Ovary (tissue), 9 donors: ENCODE results near the gene SLC24A2. TPM values are rescaled to one million over a fixed set of nuclear protein-coding genes. Genes with fewer than 3 reads are reported as not detected.

Experiments used
- DNase-seq, 5 donors: peaks; one replicate each; pipeline ENCODE4 v3.0.0-alpha.2; 2019 to 2020
- H3K27ac ChIP-seq, 2 donors: fragments of 200-600 bp; one replicate each; pipeline versions ENCODE4 v1.5.1 to v1.8.0; 2019 to 2022
- H3K27me3 ChIP-seq: fragments of 200-600 bp; one replicate; pipeline ENCODE4 v1.8.0; 2022
- H3K36me3 ChIP-seq: fragments of 200-600 bp; sonication (generic); one replicate; pipeline ENCODE4 v1.5.1; 2019
- H3K4me1 ChIP-seq: one replicate; pipeline ENCODE4 v1.8.1; 2013; ENCODE audit warnings: mild to moderate bottlenecking, moderate library complexity; ENCODE audit not compliant: insufficient read depth
- H3K4me3 ChIP-seq: fragments of 200-600 bp; sonication (generic); one replicate; pipeline ENCODE4 v1.5.1; 2017
- H3K9me3 ChIP-seq, 2 donors: fragments of 200-600 bp in 1 of 2; sonication (generic) in 1 of 2; one replicate each; pipeline versions ENCODE4 v1.5.1 to v1.8.1; 2013 to 2019; ENCODE audit warnings: mild to moderate bottlenecking in 1 of 2, moderate library complexity in 1 of 2
- EP300 ChIP-seq: sonication (generic); formaldehyde crosslinking; IDR thresholded peaks from one replicate; pipeline ENCODE4 v1.6.1; 2017; ENCODE audit warnings: antibody characterized with exemption
- POLR2A ChIP-seq: fragments of 450-650 bp; IDR thresholded peaks from one replicate; pipeline ENCODE4 v1.6.1; 2017; ENCODE audit warnings: antibody characterized with exemption, mild to moderate bottlenecking, moderate library complexity
- WGBS, 3 donors: extraction: QIAGEN DNeasy Blood & Tissue Kit in 1 of 3; methylation state at CpG; one replicate each; pipeline versions ENCODE4 v1.1.5 to v1.1.7; 2013 to 2017; 5-methylcytosine and 5-hydroxymethylcytosine counted together
- intact Hi-C, 4 donors: fragments of 100-400 bp; cut with DNase I; formaldehyde crosslinking; loops; one replicate each; pipeline versions ENCODE4 v1.11.0 to v1.15.1; 2022 to 2023
- polyA plus RNA-seq, 2 donors: library from polyadenylated mRNA; stranded (reverse); fragments of 200-250 nt in 1 of 2; fragments of 350-450 nt in 1 of 2; fragmentation: Illumina TruSeq in 1 of 2; extraction: RNeasy Lipid Tissue Mini Kit (QIAGEN cat#74804) in 1 of 2; gene quantifications; one replicate each; pipeline ENCODE4 v1.2.3, GENCODE V29; 2013 to 2014
- total RNA-seq, 7 donors: library from RNA; depleted of rRNA in 2 of 7; stranded (reverse); fragments of >200 nt in 2 of 7; fragmentation: NEBNext Ultra II Directional in 3 of 7; extraction: Animal tissue kit (Norgen Biotek cat#: 25700) in 3 of 7; gene quantifications; one replicate each; pipeline versions ENCODE4 v1.1.0 to v1.2.4, GENCODE V29; 2016 to 2023
- TF ChIP-seq, protein P1 (sequence below), 3 donors: fragments of 450-650 bp in 2 of 3; fragments of 200-600 bp in 1 of 3; IDR thresholded peaks; one replicate each; pipeline versions ENCODE4 v1.5.1 to v1.8.0; 2016 to 2022; ENCODE audit warnings: antibody characterized with exemption in 3 of 3, mild to moderate bottlenecking in 1 of 3
- donor health status: DM: no; HTN: no; CAD: no; lungs with moderate emphysema.
- donor health status: DM: no; HTN: no; CAD: no.
- donor health status: Bipolar disorder and iron deficiency.
- donor health status: DM: yes; HTN: yes; CAD: no.
- donor health status: DM: no; HTN: no; CAD: no.
- donor health status: DM: yes; HTN: yes; CAD: no.

SLC24A2 gene
- total and polyA plus RNA-seq, 9 donors, result 0.01 to 0.69 (median 0.24) TPM; not detected in 2

DNA sequence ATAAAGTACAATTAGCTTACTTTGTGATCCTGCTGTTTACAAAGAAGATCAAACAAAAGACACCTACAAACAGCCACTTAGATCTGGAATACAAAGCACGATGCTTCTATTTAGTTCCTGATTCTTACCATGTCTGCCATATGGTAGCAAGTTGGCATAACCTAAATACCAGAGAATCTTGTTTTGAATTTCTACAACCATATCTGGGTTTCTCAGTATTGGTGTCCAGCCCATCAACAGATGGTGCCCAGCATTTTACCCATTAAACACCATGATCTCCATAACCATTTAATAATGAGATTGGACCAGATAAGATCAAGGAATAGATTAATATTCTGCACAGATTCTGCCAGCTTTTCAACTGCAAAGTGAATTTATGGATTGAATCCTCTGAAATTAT, 29.8 kb downstream of the SLC24A2 start:
- TF ChIP-seq POLR2A, result no peak
- TF ChIP-seq EP300, result no peak
- TF ChIP-seq, protein P1, sequence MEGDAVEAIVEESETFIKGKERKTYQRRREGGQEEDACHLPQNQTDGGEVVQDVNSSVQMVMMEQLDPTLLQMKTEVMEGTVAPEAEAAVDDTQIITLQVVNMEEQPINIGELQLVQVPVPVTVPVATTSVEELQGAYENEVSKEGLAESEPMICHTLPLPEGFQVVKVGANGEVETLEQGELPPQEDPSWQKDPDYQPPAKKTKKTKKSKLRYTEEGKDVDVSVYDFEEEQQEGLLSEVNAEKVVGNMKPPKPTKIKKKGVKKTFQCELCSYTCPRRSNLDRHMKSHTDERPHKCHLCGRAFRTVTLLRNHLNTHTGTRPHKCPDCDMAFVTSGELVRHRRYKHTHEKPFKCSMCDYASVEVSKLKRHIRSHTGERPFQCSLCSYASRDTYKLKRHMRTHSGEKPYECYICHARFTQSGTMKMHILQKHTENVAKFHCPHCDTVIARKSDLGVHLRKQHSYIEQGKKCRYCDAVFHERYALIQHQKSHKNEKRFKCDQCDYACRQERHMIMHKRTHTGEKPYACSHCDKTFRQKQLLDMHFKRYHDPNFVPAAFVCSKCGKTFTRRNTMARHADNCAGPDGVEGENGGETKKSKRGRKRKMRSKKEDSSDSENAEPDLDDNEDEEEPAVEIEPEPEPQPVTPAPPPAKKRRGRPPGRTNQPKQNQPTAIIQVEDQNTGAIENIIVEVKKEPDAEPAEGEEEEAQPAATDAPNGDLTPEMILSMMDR (IDR thresholded peaks at IDR 0.05), result no peak
- no peaks in the 10 kb centered on the region for H3K4me1 ChIP-seq
- no peak overlapping the region for H3K4me3 ChIP-seq
- DNase-seq, result no peak
- no peaks in the 10 kb centered on the region for H3K9me3 ChIP-seq
- no peaks in the 10 kb centered on the region for H3K27me3 ChIP-seq
- H3K36me3 ChIP-seq, result no peaks in the 10 kb centered on the region
- 79 to 87% (median 82%) methylated on average over 1 of the region's 1 CpG for WGBS, 3 donors
- intact Hi-C loops, result no loop called here
- no peak overlapping the region for H3K27ac ChIP-seq

DNA sequence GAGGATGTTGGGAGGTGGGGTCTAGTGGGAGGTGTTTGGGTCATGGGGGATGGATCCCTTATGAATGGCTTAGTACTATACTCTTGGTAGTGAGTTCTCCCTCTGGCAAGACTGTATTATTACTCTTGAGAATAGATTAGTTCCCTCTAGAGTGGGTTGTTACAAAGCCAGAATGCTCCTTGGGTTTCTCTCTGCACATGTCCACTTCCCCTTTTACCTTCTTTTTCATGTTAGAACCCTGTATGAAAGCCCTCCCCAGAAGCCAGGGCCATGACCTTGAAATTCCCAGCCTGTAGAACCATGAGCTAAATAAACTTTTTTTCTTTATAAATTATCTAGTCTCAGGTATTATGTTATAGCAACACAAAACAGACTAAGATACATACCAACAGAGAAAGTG, 31.1 kb downstream of the SLC24A2 start:
- intact Hi-C loops, result no loop called here
- TF ChIP-seq POLR2A, result no peak
- no peak for TF ChIP-seq EP300
- TF ChIP-seq, protein P1 (IDR thresholded peaks at IDR 0.05), result no peak
- no peaks in the 10 kb centered on the region for H3K27me3 ChIP-seq
- H3K4me3 ChIP-seq, result no peak overlapping the region
- H3K27ac ChIP-seq, result no peak overlapping the region
- H3K4me1 ChIP-seq, result no peaks in the 10 kb centered on the region
- no peaks in the 10 kb centered on the region for H3K36me3 ChIP-seq
- no peaks in the 10 kb centered on the region for H3K9me3 ChIP-seq
- no peak for DNase-seq

DNA sequence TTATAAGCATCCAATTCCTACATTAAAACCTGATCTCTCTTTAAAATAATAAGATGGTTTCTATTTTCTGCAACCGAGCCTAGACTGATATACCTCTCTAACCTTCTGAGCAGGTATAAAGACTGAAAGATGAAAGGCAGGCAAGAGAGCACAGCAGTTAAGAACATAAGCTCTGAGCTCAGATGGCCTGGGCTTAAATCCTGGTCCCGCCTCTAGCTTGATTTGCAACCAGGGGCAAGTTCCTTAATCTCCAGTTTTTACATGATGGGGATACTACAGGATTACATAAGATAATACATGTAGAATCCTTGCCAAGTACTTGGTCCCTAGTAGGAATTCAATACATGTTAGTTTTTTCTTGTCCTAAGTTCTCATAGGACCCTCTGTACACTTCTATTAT, 33.9 kb downstream of the SLC24A2 start:
- H3K27me3 ChIP-seq, result no peaks in the 10 kb centered on the region
- no peak overlapping the region for H3K4me3 ChIP-seq
- intact Hi-C loops, result no loop called here
- TF ChIP-seq EP300, result no peak
- no peak for TF ChIP-seq POLR2A
- no peaks in the 10 kb centered on the region for H3K4me1 ChIP-seq
- no peaks in the 10 kb centered on the region for H3K36me3 ChIP-seq
- WGBS, 3 donors, result 77 to 89% (median 78%) methylated on average over 2 of the region's 2 CpGs
- H3K27ac ChIP-seq, result no peak overlapping the region
- no peaks in the 10 kb centered on the region for H3K9me3 ChIP-seq
- no peak for DNase-seq

DNA sequence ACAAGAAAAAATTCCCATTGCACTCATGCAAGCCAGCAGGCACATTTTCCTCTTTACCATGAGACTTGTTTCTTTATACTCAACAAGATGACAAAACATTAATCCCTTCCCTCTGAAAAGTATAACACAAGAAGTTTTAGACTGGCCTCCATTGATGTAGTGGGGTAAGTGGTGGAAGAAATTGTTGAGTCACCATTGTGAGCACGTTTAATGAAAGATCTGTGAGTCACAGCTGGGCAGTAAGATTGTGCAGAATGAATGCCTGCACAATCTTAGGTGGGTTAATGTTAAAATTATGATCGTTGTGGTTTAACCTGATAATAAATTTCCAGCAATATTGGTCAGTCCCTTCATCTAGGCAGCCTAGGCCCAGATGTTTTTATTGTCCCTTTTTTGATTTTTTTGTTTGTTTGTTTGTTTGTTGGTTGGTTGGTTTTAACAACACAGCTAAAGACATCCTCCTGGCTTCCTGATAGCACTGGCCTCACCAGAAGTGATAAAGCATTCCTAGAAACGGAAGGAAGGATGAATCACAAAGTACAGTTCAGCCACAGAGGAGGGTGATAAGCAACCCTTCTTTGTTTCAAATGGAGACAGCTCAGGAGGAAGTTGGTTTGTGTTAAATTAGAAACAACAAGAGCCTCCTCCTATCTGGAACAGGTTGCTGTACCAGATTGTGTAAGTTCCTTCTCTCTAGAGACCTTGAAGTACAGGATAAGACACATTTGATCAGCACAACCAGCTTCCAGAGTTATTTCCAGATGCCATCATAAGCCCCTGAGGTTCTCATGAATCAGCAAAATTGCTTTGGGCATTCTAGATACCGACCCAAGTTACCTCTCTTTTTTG, 40.3 kb downstream of the SLC24A2 start:
- Histone ChIP-seq H3K27me3 (no peaks in the 10 kb centered on the region), H3K4me1 (no peaks in the 10 kb centered on the region), H3K27ac (no peak overlapping the region), H3K36me3 (no peaks in the 10 kb centered on the region), H3K4me3 (no peak overlapping the region), H3K9me3 (no peaks in the 10 kb centered on the region)
- no peak for DNase-seq
- TF ChIP-seq POLR2A, result no peak
- TF ChIP-seq, protein P1 (IDR thresholded peaks at IDR 0.05), result no peak
- intact Hi-C loops, result no loop called here
- WGBS, 3 donors, result 39 to 44% (median 40%) methylated on average over 4 of the region's 4 CpGs

DNA sequence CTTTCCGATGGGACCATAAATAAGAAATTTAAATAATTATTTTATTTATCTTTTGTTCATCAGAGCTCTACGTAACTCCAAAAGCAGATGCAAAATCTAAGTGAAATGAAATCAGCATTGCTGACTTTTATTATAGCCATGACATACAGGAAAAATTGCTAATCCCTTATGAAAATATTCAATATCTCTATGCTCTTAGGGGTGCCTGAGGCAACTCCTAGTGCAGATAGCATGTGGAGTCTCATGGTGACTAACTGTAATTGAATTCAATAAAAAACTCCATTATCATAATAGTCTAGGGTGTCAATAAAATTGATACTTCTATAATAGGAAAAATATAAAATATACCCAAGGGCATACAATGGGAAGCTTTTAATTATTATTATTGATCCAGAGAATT, 42.6 kb downstream of the SLC24A2 start:
- WGBS, 3 donors, result 77 to 79% (median 78%) methylated on average over 2 of the region's 2 CpGs
- Histone ChIP-seq H3K9me3 (no peaks in the 10 kb centered on the region), H3K27ac (no peak overlapping the region), H3K4me3 (no peak overlapping the region), H3K27me3 (no peaks in the 10 kb centered on the region), H3K36me3 (no peaks in the 10 kb centered on the region), H3K4me1 (no peaks in the 10 kb centered on the region)
- intact Hi-C loops, result no loop called here
- DNase-seq, result no peak
- TF ChIP-seq POLR2A (no peak), EP300 (no peak)
- TF ChIP-seq, protein P1 (IDR thresholded peaks at IDR 0.05), result no peak
